ENCODE measurements around the gene APBA1. TPM values are rescaled to one million over a fixed set of nuclear protein-coding genes. Genes with fewer than 3 reads are reported as not detected.

The APBA1 gene
- total and polyA plus RNA-seq, 2 of the 8 experiments (the other 6 are each of a cell fraction or from before 2014, with no cell fraction given) = 0.36 to 0.60 TPM

- WGBS, 2 experiments (ENCODE audit: extremely low coverage in 1 of 2, insufficient coverage in 1 of 2, insufficient read length in 1 of 2, insufficient replicate concordance in 2 of 2, low coverage in 1 of 2, low lambda C conversion rate in 2 of 2, missing lambda C conversion rate in 1 of 2) = 37% methylated on average over 14 of the region's 14 CpGs; no CpG with 5 or more reads in 1 of the 2 experiments
- Histone ChIP-seq H3K23ac (ENCODE audit: insufficient read length) (no peak overlapping the region), H3K18ac (ENCODE audit: extremely low read depth, low read length) (no peak overlapping the region), H3K4me1 (replicated peaks in 1 of 4; ENCODE audit: control insufficient read depth in 3 of 4, insufficient read depth in 4 of 4, low read length in 3 of 4) (peaks cover 0 to 3% (median 0%) of the 10 kb centered on the region in 4 experiments; a peak in 1 of 7 replicates), H2AK5ac (ENCODE audit: low read depth, low read length) (no peak overlapping the region), H4K20me1 (replicated peaks in 1 of 2; ENCODE audit: control insufficient read depth in 1 of 2, insufficient read depth in 2 of 2, low read length in 2 of 2) (no peaks in the 10 kb centered on the region), H2BK12ac (ENCODE audit: low read depth, low read length) (no peak overlapping the region), H3K4me2 (ENCODE audit: insufficient read depth in 1 of 2, low read depth in 2 of 2, low read length in 2 of 2) (no peak overlapping the region), H3K27me3 (replicated peaks in 1 of 4; ENCODE audit: control insufficient read depth in 3 of 4, extremely low read depth in 1 of 4, insufficient read depth in 3 of 4, low read length in 3 of 4) (no peaks in the 10 kb centered on the region; a peak in 1 of 7 replicates), H3K4ac (replicated peaks; ENCODE audit: insufficient read length, low read depth, low read length) (no peak overlapping the region), H2BK20ac (ENCODE audit: low read length) (no peak overlapping the region), H3K79me2 (ENCODE audit: control insufficient read depth in 1 of 2, insufficient read depth in 2 of 2, low read length in 2 of 2) (no peaks in the 10 kb centered on the region), H3K56ac (replicated peaks; ENCODE audit: insufficient read length, low read depth, low read length) (no peak overlapping the region), H3K23me2 (ENCODE audit: low read depth, low read length) (no peaks in the 10 kb centered on the region), H3K79me1 (ENCODE audit: low read depth, low read length) (no peaks in the 10 kb centered on the region), H3K9me3 (ENCODE audit: insufficient read depth in 2 of 2, low read depth in 1 of 2, low read length in 1 of 2) (no peaks in the 10 kb centered on the region), H2BK15ac (ENCODE audit: low read length) (peak overlapping the region; percentile 9; the same call in 1 of the 2 replicates), H3K14ac (ENCODE audit: insufficient read length) (no peak overlapping the region), H3K9ac (replicated peaks in 1 of 4; ENCODE audit: extremely low read depth in 1 of 4, low read depth in 3 of 4, low read length in 3 of 4) (no peak overlapping the region), H4K91ac (replicated peaks; ENCODE audit: insufficient read length, low read length) (no peak overlapping the region), H3K4me3 (ENCODE audit: extremely low read depth in 1 of 4, insufficient read depth in 2 of 4, low read depth in 3 of 4, low read length in 4 of 4) (no peak overlapping the region), H2AFZ (ENCODE audit: low read length) (no peak overlapping the region), H2BK120ac (replicated peaks; ENCODE audit: low read depth, low read length) (no peak overlapping the region), H3K36me3 (ENCODE audit: control insufficient read depth in 2 of 4, insufficient read depth in 4 of 4, low read length in 3 of 4) (no peaks in the 10 kb centered on the region), H4K8ac (ENCODE audit: extremely low read depth, insufficient read depth, low read length) (no peak overlapping the region), H4K5ac (ENCODE audit: insufficient read length, low read depth, low read length) (no peak overlapping the region), H3K27ac (ENCODE audit: low read depth, low read length) (no peak overlapping the region), H2BK5ac (ENCODE audit: low read depth, low read length) (no peak overlapping the region)
- DNase-seq (ENCODE audit: low read depth in 1 of 2, low spot score in 2 of 2) = no peak
- ChIA-PET CTCF (ENCODE audit: partially characterized antibody) (interaction anchor here (0.8 to 6.9 kb wide), 11 partner anchors 14 to 197 kb away, joined by 3 to 246 read pairs (median 4); no protein-coding TSS in a partner anchor), POLR2A (ENCODE audit: partially characterized antibody) (no interaction called here)
- peak; percentile 97 for FAIRE-seq
- TF ChIP-seq SUZ12 (IDR thresholded peaks at IDR 0.05; ENCODE audit: low read length) = no peak
- no peak for TF ChIP-seq CEBPB (IDR thresholded peaks at IDR 0.05; ENCODE audit: low read depth, low read length)
- no peak for TF ChIP-seq NRF1 (IDR thresholded peaks at IDR 0.05; ENCODE audit: low read depth, low read length)
- TF ChIP-seq POLR2A (IDR thresholded peaks at IDR 0.05; ENCODE audit: control extremely low read depth in 1 of 2, low read depth in 2 of 2, low read length in 2 of 2) = no peak
- no peak for TF ChIP-seq RBBP5 (IDR thresholded peaks at IDR 0.05; ENCODE audit: borderline replicate concordance, low read depth, low read length)
- no peak for TF ChIP-seq KDM4A (IDR thresholded peaks at IDR 0.05; ENCODE audit: low read depth, low read length, severe bottlenecking)
- TF ChIP-seq RNF2 (IDR thresholded peaks at IDR 0.05; ENCODE audit: borderline replicate concordance, low read depth, low read length, missing control alignments, poor library complexity, severe bottlenecking) = no peak
- no peak for TF ChIP-seq RXRA (IDR thresholded peaks at IDR 0.05; ENCODE audit: insufficient read depth, low read depth, low read length)
- TF ChIP-seq MAFK (IDR thresholded peaks at IDR 0.05; ENCODE audit: low read depth, low read length) = no peak
- 0 out of 2 replicates have a peak, but pooled peaks have one; percentile 61 for TF ChIP-seq KDM1A (IDR thresholded peaks at IDR 0.05; ENCODE audit: borderline replicate concordance, low read length)
- no peak for TF ChIP-seq POU5F1 (IDR thresholded peaks at IDR 0.05; ENCODE audit: low read depth, low read length)
Measured at GRCh38 chr9:69549310-69550202, 122.6 kb downstream of the APBA1 start.

Data from H1 (cell line).